Measurements from ENCODE around the gene PBX4.

DNA sequence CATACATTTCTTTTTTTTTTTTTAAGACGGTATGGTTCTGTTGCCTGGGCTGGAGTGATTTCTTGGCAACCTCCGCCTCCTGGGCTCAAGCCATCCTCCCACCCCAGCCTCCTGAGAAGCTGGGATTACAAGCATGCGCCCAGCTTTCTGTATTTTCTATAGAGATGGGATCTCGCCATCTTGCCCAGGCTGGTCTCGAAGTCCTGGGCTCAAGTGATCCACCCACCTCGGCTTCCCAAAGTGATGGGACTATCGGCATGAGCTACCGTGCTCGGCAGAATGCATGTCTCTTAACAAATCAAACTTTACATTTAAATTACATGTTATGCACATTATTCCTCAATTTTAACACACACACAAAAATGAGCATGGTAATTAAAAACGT lies 101.3 kb downstream of the PBX4 start:
- TF ChIP-seq, protein P1, sequence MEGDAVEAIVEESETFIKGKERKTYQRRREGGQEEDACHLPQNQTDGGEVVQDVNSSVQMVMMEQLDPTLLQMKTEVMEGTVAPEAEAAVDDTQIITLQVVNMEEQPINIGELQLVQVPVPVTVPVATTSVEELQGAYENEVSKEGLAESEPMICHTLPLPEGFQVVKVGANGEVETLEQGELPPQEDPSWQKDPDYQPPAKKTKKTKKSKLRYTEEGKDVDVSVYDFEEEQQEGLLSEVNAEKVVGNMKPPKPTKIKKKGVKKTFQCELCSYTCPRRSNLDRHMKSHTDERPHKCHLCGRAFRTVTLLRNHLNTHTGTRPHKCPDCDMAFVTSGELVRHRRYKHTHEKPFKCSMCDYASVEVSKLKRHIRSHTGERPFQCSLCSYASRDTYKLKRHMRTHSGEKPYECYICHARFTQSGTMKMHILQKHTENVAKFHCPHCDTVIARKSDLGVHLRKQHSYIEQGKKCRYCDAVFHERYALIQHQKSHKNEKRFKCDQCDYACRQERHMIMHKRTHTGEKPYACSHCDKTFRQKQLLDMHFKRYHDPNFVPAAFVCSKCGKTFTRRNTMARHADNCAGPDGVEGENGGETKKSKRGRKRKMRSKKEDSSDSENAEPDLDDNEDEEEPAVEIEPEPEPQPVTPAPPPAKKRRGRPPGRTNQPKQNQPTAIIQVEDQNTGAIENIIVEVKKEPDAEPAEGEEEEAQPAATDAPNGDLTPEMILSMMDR (IDR thresholded peaks at IDR 0.05) = no peak
- TF ChIP-seq POLR2A (IDR thresholded peaks at IDR 0.05) = no peak

Measured in adrenal gland (tissue), 5 donors.